VCaP (cell line): ENCODE results near the gene MCCC1.

ENCODE experiments used
- H3K27ac ChIP-seq: fragments of 450-650 bp; 2 replicates; pipeline ENCODE4 v1.5.1; 2017
- CTCF ChIP-seq: fragments of 450-650 bp; conservative IDR thresholded peaks from 2 replicates; pipeline ENCODE4 v1.5.1; 2017; ENCODE audit warnings: mild to moderate bottlenecking, moderate library complexity

Gene MCCC1

GRCh38 chr3:183131186-183131725, 32.0 kb upstream of the MCCC1 start:
- H3K27ac ChIP-seq = no peak overlapping the region
- no peak for TF ChIP-seq CTCF

GRCh38 chr3:183129243-183129642, 29.9 kb upstream of the MCCC1 start:
- H3K27ac ChIP-seq = no peak overlapping the region
- no peak for TF ChIP-seq CTCF

GRCh38 chr3:183128709-183129108, 29.4 kb upstream of the MCCC1 start:
- no peak overlapping the region for H3K27ac ChIP-seq
- no peak for TF ChIP-seq CTCF

- no peak overlapping the region for H3K27ac ChIP-seq
Observed at GRCh38 chr3:183123891-183124290, 24.6 kb upstream of the MCCC1 start.

GRCh38 chr3:183122257-183122932, 23.1 kb upstream of the MCCC1 start:
- H3K27ac ChIP-seq = no peak overlapping the region

More at GRCh38 chr3:183123891-183124290, 24.6 kb upstream of the MCCC1 start:
- TF ChIP-seq CTCF = no peak

GRCh38 chr3:183120538-183121215, 21.4 kb upstream of the MCCC1 start:
- no peak overlapping the region for H3K27ac ChIP-seq
- no peak for TF ChIP-seq CTCF

More at GRCh38 chr3:183122257-183122932, 23.1 kb upstream of the MCCC1 start:
- TF ChIP-seq CTCF = peak; percentile 82

GRCh38 chr3:183117056-183117455, 17.8 kb upstream of the MCCC1 start:
- peak overlapping the region; percentile 43 for H3K27ac ChIP-seq
- TF ChIP-seq CTCF = no peak
